Muscle of back (tissue), 11 donors: Measurements from ENCODE around the gene HPSE. TPM values are rescaled to one million over a fixed set of nuclear protein-coding genes. Genes with fewer than 3 reads are reported as not detected.
"Not testable (repeated sequence)": the region's sequence is repeated elsewhere in the genome, so short reads cannot be mapped to it uniquely, and the experiment has no call there.

Experiments
- DNase-seq, 3 donors: peaks; one replicate each; pipeline versions ENCODE4 v3.0.0 to v3.0.0-alpha.2; 2013
- polyA plus RNA-seq, 10 donors: library from polyadenylated mRNA; unstranded; fragments of 120-200 nt; gene quantifications; one replicate each; pipeline ENCODE4 v1.2.1, GENCODE V29; 2013; ENCODE audit not compliant: insufficient read length in 10 of 10

HPSE gene
- polyA plus RNA-seq, 10 donors: 0.21 to 1.3 (median 0.42) TPM

- peak; percentile 95 to 97 (median 96) for DNase-seq
Measured at GRCh38 chr4:83284193-83285054, 50.2 kb downstream of the HPSE start, which contains the start of gene COQ2. Gene COQ2 (minus strand): TSS chr4:83284798. CDS start chr4:83284764, 34 bp downstream.

DNA sequence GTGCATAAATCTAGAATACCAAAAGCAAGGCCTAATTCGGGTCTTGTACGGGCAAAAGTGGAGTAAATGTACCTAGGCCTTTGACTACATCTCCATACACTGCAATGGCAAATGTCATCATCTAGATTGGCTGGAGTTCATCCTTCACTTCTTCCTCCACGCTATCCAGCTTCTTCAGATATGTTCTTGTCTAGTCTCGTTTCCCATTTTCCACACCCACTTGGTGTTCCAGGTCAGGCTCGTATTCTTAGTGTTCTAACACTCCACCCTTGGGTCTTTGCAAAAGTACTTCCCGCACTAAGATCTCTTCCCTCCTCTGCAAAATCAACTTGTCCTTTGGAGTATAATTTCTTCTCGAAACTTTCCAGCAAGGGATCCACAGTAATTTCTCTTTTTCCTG is 51.5 kb downstream of the HPSE start:
- DNase-seq: no peak

GRCh38 chr4:83282049-83282535 is 52.6 kb downstream of the HPSE start:
- peak; percentile 48 to 74 (median 52) for DNase-seq

- no peak for DNase-seq
Measured at GRCh38 chr4:83281307-83281706, 53.3 kb downstream of the HPSE start.

DNA sequence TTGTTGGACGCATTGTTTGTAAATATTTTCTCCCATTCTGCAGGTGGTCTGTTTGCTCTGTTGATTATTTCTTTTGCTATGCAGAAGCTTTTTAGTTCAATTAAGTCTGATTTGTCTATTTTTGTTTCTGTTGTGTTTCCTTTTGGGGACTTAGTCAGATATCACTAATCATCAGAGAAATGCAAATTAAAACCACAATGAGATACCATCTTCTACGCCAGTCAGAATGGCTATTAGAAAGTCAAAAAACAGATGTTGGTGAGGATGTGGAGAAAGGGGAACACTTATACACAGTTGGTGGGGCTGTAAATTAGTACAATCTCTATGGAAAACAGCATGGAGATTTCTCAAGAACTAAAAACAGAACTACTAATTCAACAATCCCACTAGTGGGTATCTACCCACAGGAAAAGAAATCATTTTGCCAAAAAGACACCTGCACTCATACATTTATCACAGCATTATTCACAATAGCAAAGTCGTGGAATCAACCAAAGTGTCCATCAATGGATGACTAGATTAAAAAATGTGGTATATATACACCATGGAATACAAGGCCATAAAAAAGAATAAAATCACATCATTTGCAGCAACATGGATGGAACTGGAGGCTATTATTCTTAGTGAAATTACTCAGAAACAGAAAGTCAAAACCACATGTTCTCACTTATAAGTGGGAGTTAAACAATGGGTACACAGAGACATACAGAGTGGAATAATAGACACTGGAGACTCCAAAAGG is 58.2 kb downstream of the HPSE start:
- no peak for DNase-seq

GRCh38 chr4:83273926-83274325 is 60.7 kb downstream of the HPSE start:
- DNase-seq: not testable (repeated sequence)

DNA sequence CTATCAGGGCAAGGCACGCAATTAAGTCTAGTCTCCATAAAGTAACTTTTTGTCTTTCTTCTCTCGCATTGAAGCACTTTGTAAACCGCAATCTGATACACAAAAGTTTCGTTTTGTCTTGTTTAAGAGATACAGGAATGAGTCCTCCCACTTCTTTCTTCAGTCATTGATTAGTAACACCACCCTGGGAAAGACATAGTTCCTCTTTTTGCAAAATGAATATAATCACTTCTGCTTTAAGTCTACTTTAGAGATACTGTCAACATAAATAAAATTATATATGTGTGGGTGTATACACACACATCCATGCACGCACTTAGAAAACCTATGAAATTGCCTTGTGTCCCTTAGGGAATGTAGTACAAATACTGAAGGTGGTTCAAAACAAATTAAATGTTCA is 61.7 kb downstream of the HPSE start:
- DNase-seq: no peak

GRCh38 chr4:83269256-83269655 is 65.4 kb downstream of the HPSE start:
- DNase-seq: no peak

DNA sequence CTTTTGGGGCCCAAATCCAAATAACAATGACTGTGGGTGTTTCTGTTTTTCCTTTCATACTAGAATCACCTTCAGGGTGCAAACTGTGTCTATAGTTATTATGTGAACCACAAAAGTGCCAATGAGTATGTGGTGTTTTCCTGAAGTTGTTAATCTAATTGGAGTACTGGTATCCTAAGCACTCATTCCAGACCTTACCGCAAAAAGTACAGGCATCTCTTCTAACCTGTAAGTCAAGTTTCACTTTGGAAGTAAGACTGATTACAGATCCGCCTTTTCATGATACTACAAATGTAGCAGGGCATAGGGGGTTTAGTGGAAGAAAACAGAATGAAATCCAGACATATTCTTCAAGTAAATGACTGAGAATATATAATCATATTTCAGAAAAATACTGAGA is 66.2 kb downstream of the HPSE start:
- no peak for DNase-seq

DNA sequence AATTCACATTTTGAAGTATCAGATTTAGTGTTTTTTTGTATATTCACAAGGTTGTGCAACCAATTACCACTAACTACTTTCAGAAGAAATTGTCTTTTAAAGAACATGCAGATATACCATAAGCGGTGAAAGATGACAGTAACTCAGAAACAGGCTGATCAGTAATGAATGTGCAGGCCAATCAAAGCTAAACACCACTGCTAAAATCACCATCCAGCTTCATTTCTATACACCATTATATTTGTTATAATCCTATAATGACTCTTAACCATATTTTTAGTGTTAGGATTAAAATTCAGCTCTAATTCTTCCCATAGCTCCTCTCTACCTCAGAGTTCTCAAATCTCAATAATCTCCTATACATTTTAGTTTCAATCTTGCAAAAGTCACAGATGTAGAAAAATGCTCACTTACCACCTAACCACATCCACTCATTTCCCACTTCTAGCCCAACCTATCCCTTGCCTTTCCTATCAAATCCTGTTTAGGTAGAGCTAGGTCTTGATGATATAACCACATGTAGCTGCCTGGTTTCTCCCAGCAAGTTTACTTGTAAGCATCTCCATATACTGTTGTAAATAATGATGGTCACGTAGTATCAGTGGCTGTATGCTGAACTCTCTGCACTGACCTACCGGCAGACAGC is 66.7 kb downstream of the HPSE start:
- DNase-seq: no peak

DNA sequence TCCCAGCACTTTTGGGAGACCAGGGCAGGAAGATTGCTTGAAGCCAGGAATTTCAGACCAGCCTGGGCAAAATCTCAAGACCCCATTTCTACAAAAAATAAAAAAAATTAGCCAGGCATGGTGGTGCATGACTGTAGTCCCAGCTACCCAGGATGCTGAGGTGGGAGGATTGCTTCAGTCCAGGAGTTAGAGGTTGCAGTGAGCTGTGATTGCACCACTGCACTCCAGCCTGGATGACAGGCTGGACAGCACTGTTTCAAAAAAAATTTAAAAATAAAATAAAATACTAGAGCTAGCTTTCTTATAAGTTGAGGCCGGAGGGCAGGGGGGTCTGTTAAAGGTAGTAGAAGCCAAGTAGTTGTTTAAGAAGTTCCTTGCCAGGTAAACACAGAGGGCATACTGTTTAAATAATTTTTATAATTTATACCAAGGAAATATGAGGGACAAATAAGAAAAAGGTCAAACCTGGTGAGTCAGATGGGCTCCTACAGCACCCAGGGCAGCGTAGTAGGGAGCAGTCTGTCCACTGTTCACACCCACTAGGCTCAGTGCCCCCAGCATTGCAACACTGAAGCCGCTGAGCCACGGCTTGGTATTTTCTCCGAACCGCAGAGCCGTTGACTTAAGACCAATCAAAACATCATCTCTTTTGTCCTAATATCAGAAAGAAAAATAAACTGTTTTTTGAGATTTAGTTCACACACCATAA is 67.4 kb downstream of the HPSE start:
- no peak for DNase-seq

DNA sequence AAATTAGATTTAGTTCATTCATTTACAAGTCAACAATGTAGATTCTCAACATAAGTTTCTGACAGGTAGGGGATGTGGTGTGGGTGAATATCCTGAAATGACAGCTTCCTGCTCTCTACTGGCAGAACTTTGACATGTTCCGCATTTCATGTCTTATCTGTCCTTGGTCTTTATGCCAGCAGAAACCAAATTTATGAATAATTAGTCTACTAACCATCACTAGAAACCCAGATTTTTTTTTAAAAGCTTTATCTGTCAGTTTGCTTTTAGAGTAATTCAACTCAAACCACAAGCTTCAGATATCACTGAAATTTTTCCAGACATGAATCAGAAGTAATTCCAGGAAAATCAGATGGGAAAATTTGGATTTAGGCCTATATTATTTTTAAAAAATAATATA is 68.0 kb downstream of the HPSE start:
- DNase-seq: no peak

DNA sequence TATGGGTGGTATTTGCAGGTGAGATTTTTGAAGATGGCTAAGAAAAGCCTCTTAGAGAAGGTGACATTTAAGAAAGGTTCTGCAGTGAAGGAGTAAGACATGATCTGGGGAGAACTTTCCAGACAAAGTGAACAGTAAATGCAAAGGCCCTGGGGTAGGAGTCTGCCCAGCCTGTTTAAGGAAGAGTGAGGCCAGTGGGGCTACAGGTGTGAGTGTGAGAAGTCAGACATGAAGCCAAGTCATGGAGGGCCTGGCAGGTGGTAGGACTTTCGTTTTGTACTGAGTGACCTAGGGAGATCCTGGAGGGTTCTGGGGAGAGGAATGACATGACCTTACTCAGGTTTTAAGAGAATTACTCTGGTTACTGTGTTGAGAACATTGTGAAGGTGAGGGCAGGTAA is 71.5 kb downstream of the HPSE start:
- no peak for DNase-seq

- no peak for DNase-seq
Measured at GRCh38 chr4:83262682-83263081, 72.0 kb downstream of the HPSE start.

DNA sequence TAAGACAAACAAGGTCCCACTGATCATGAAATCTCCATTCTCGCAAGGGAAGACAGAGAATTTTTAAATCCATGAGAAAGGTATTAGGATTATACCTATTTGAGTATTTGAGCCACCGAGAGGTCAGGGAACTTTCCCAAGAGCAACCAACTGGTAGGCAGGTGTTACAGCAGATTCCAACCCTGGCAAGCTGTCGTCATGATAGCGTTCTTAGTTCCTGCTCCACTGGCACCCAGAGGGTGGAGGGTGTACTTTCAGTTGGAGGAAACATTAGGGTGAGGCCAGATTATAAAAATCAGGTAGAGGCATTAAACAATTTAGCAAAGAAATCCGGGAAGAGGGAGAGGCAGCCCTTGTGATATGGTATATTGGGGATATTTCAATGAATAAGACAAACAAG is 73.3 kb downstream of the HPSE start:
- no peak for DNase-seq

DNA sequence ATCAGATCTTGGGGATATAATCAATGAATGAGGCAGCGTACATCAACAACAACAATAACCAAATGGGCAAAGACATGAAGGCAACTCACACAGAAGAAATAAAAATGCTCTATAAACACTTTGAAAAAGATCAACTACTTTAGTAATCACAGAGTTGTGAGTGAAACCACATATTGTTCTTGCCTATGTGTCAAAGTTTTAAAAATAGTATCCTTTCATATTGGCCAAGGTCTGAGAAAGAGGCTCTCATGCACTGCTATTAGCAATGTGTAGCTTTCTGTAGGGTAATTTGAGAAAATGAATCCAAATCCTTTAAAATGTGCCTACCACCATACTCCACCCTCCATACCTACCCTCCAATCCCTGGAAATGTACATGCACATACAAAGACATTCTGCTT is 75.1 kb downstream of the HPSE start:
- DNase-seq: no peak

DNA sequence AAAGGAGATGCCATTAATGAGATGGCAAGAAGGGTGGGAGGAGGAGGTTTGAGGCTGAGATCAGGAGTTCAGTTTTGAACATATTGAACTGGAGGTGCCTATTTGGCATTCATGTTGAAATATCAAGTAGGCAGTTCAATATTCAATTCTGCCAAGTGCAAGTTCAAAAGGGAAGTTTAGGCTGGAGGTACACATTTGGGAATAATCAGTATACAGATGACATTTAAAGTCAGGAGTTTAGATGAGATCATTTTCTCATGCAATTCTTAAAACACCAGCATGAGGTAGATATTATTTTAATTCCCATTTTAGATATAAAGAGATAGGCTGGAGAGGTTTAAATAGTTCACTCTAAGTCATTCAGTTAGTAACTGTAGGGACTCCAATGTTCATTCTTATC is 76.2 kb downstream of the HPSE start:
- no peak for DNase-seq

DNA sequence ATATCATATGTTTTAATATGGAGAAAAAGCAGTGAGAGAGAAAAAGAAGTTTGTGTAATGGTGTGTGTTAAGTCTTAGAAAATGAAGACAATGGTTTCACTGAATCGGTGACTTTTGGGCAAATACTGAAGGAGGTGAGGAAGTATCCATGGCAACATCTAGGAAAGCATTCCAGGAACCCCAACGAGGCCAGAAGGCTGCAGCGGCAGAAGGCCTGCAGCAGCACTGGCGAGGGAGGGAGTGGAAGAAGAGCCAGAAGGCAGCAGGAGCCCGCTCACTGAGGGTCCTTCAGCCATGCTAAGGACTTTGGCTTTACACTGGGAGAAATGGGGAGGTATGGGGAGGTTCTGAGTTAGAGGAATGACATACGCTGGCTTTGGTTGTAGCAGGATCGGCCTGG is 76.8 kb downstream of the HPSE start:
- DNase-seq: no peak

GRCh38 chr4:83255584-83255983 is 79.1 kb downstream of the HPSE start:
- peak in 2 of 3 donors; percentile 43 to 78 for DNase-seq

GRCh38 chr4:83252782-83253405 is 81.8 kb downstream of the HPSE start:
- DNase-seq: peak; percentile 29 to 60 (median 30)

DNA sequence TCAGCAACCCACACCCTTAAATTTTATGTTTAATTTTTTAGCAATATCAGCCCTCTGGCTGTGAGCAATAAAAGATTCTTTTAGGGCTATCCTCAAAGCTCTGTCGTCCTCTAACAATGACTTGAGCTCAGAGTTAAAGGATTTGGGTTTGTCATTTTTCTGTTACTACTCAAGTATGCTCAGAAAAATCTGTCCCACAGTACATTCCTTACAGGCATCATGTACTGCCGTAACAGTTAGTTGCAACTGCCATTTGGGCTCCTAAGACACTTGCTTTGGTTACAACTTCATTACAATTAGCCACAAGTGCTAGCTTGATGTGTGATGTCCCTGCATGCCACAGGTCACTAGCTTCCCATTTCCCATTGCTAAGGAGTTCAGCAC is 83.2 kb downstream of the HPSE start:
- DNase-seq: no peak
